Stimulated activated CD8-positive, alpha-beta memory T cell treated with anti-CD3 and anti-CD28 coated beads, Interleukin-4, amount 100 ng/mL, for 1 hour (primary cell): ENCODE data around the gene SCAI.
"Not testable (repeated sequence)": the region's sequence is repeated elsewhere in the genome, so short reads cannot be mapped to it uniquely, and the experiment has no call there.

Experiments used
- DNase-seq, 2 donors: peaks; one replicate each; pipeline ENCODE4 v3.0.0-alpha.2; 2020; ENCODE audit warnings: low read depth in 2 of 2, low spot score in 1 of 2

SCAI gene

GRCh38 chr9:125150349-125151245 lies 7.3 kb upstream of the SCAI start:
- no peak for DNase-seq

GRCh38 chr9:125147401-125147951 lies 4.1 kb upstream of the SCAI start:
- DNase-seq, result no peak

- DNase-seq, result no peak
Measured at GRCh38 chr9:125146247-125146646, 2.9 kb upstream of the SCAI start.

DNA sequence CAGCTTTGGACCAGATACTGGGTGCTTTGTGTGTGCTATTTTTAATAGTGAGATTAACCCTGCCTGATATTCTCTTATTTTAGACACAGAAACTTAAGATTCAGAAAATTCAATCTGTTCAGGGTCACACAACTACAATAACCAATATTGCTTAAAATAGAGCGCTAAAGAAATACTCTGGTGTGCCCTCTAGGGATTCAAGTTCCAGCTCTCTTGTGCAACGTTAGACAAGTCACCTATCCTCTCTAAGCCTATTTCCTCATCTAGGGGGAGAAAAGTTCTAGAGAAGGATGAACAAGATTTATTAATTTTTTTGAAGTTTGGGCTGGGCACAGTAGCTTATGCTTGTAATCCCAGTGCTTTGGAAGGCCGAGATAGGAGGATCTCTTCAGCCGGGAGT lies 2.1 kb upstream of the SCAI start:
- DNase-seq, result no peak

DNA sequence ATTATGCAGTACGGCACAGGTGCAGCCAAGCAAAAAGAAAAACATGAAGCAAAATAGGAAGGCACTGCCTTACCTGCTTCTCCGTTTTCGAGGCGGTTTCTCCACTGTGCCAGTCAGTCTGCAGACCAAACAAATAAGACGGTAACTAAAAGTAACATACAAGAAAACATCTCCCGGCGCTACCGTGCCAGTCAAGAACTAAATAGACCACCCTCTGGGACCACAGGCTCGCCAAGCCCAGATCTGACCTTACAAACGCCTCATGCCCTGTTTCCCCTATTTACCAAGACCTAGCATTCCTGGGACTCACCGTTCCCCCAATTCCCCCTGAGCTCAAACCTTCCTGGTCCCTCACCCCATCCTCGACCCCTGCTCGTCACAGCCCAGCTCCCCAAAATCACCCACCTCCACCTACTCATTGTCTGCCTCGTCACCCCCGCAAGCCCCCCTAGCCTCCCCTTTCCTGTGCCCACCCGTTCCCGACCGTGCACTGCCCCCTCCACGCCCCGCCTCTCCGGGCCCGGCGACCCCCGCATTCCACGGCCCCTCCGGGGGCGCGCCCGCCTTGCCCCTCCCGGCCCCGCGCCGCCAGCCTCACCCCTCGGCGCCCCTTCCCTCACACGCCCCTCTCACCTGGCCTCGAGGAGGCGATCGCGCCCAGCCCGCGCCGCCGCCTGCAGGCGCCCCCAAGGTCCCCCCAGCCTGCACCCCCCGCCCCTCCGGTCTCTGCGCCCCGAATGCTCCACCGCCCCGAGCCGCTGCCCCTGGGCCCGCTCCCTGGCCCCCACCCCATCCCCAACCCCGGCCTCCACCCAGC lies 560 bp downstream of the SCAI start:
- no peak for DNase-seq

- no peak for DNase-seq
Measured at GRCh38 chr9:125141751-125142150, 1.6 kb downstream of the SCAI start.

DNA sequence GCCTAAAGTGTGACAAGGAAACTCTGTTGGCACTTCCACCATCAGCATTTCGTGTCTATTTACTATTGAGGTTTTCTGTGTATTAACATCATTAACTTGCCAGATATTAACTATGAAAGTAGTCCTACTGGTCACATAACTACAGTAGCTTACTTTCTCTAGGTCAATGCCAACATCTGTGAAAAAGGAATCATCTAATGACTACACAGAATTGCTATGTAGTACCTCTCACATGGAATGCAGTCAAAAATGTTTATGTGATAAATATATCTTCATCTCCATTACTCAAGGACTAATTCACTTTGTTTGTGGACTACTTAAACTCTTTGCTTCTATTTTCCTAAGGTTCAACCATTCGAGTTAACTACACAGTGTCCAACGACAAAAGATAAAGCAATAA lies 2.1 kb downstream of the SCAI start:
- no peak for DNase-seq

DNA sequence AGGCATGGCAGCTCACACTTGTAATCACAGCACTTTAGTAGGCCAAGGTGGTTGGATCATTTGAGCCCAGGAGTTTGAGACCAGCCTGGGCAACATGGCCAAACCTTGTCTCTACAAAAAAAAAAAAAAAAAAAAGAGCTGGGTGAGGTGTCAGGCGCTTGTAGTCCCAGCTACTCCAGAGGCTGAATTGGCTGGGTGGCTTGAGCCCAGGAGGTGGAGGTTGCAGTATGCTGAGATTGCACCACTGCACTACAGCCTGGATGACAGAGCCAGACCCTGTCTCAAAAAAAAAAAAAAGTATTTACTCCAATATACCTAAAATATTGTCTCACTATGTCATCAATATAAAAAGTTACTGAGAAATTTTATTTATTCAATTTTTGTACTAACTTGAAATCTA lies 2.8 kb downstream of the SCAI start:
- DNase-seq, result no peak

DNA sequence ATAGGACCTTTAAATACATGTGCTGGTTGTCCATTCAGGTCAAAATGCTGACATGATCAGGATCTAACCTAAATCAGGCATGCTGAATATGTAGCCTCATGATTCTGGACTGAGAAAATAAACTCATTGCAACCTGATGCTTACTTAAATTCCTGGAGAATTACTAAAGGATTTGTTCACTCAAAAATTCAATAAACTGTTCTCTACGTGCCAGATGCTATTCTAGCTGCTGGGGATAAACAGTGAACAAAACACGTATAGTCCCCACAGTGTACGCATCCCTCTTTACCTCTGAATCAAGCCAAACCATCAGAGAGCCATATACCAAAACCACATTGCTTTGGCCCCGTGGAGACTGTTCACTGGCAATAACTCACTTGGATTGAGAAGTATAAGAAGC lies 6.1 kb downstream of the SCAI start:
- no peak for DNase-seq

- no peak for DNase-seq
Measured at GRCh38 chr9:125134976-125135375, 8.4 kb downstream of the SCAI start.

DNA sequence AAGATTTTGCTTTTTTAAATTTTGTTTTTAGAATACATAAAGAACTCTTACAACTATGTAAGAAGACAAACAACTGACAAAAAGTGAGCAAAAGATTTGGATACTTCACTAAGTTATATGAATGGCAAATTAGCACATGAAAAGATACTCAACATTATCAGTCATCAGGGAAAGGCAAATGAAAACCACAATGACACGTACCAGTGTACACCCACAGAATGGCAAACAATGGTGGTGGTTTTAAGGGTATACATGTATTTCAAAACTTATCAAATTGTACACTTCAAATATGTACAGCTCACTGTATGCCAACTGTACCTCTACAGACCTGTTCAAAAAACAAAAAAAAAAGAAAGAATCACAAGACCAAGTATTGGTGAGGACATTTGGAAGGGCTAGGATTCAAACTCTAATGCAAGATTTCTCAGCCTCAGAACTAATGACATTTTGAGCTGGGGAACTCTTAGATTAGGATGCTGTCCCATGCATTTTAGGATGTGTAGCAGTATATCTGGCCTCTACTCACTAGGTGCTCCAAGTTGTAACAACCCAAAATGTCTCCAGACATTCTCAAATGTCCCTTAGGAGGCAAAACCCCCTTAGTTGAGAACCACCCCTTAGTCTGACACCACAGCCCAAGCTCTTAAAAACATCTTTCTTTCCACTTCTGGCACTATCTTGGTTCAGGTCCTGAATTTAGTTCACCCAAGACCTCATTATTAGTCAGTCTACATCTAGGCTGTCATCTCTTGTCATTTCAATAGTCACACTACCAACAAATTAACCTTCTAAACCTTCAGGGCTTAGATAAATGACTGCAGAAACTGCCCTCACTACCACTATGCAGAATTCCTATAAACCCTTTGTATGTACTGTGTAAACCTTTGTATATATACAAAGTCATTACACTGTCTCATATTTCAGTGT lies 9.7 kb downstream of the SCAI start:
- no peak for DNase-seq

- no peak for DNase-seq
Measured at GRCh38 chr9:125131778-125132177, 11.6 kb downstream of the SCAI start.

DNA sequence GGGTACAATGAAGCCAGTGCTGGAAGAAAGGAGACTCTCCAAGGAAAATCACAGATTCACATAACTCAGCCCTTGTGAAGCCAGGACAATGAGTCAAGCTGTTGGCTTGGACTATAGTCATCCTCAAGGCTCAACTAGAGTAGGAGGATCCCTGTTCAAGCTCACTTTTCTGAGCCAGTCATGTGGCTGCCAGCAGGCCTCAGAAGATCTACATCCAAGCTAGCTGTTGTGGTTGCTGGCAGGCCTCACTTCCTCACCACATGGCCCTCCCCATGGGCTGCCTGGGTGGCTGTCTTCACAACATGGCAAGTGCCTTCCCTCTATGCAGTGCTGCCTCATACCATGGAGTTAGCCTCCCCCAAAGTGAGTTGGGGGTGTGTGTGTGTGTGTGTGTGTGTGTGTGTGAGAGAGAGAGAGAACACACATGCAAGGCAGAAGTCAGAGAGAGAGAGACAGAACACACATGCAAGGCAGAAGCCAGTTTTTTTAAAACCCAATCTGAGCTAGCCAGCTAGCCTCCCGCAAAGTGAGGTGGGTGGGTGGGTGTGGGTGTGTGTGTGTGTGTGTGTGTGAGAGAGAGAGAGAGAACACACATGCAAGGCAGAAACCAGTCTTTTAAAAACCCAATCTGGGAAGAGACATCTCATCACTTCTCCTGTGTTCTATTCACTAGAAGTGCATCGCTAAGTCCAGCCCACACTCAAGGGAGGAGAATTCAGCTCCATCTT lies 17.1 kb downstream of the SCAI start:
- peak; percentile 49 to 64 for DNase-seq

GRCh38 chr9:125125523-125125922 lies 17.8 kb downstream of the SCAI start:
- no peak for DNase-seq

DNA sequence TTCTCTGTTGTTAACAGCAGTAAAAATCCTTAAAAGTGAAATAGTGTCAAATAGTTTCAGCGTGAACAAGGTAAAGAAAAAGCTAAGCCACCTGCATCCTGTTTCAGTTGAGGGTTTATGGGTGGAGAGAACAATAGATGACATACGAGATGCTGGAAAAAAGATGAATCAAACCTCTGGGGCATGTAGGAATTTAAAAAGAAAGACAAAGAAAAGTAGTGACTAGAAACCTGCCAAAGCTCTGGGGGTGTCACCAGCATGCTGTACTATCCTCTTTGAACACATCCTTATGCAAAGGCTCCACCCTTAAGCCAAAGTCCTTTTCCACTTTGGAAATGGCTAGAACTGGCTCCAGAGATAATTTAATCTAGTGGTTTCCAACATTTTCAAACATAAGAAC lies 22.2 kb downstream of the SCAI start:
- DNase-seq, result no peak

DNA sequence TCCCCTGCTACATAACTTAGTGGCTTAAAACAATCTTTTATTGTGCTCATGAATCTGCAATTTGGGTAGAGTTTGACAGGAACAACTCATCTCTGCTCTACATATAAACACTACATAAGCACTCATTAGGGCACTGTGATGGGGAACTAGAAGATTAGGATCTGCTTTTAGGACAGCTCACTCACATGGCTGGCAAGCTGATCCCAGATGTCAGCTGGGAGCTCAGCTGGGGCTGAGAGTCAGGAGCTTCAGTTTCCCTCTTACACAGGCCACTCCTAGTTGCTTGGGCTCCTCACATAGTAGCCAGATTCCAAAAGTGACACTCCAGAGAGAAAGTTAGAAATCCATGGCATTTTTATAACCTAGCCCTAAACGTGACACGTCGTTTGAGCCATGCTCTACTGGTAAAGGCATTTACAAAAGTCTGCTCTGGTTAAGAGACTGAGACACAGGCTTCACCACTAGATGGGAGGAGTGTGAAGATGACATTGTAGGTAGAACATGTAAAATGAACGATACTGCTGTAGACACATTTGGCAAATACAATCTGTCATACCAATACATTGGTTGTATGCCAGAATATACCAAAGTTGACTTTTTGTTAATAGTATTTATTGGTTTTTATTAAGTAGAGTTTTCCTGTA lies 23.6 kb downstream of the SCAI start:
- no peak for DNase-seq

GRCh38 chr9:125118696-125119095 lies 24.6 kb downstream of the SCAI start:
- DNase-seq, result not testable (repeated sequence)

- not testable (repeated sequence) for DNase-seq
Measured at GRCh38 chr9:125114503-125114902, 28.8 kb downstream of the SCAI start.

DNA sequence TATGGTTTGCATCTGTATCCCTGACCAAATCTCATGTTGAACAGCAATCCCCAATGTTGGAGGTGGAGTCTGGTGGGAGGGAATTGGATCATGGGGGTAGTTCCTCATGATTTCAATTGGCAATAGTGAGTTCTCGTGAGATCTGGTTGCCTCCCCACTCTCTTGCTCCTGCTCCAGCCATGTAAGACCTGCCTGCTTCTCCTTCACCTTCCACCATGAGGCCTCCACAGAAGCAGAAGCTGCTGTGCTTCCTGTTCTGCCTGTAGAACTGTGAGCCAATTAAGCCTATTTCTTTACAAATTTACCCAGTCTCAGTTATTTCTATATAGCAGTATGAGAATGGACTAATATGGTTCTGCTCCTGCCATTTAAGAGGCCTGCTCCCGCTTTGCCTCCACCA lies 32.9 kb downstream of the SCAI start:
- DNase-seq, result no peak

DNA sequence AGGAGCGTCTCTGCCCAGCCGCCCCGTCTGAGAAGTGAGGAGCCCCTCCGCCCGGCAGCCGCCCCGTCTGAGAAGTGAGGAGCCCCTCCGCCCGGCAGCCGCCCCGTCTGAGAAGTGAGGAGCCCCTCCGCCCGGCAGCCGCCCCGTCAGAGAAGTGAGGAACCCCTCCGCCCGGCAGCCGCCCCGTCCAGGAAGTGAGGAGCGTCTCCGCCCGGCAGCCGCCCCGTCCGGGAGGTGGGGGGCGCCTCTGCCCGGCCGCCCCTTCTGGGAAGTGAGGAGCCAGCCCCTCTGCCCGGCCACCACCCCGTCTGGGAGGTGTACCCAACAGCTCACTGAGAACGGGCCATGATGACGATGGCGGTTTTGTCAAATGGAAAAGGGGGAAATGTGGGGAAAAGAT lies 34.8 kb downstream of the SCAI start:
- DNase-seq, result not testable (repeated sequence)
